ENCODE measurements around the gene MPPED2.

DNA sequence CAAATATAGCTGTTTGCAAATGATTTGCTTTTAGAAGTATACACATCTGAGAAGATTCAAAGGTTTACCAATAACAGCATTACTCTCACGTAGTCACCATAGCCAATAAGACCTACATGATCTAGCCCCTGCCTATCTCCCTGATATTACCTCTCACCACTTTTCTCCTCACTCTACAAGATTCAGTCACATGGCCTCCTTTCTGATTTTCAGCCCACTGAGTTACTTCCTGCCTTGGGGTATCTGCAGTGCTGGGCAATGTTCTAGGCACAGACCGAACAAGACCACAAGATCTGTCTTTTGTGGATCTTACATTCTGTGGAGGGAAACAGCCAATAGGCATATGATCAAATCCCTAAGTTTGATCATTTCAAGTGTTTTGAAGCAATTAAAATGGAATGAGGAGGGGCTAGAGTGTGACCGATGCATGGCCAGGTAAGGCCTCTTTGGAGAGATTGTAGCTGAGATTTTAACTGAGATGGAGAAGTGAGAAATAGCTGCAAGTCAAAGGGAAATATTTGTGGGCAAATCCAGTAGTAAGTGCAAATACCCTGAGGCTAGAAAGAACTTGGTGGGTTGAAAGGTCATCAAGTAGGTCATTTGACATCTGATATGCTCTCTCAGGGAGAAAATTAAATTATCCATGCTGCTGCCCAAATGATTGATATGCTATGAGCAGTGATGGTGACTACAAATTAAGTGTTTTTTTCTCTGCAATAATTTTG, 220.2 kb downstream of the MPPED2 start:
- TF ChIP-seq POLR2AphosphoS5 (IDR thresholded peaks at IDR 0.05), result no peak
- TF ChIP-seq, protein P1, sequence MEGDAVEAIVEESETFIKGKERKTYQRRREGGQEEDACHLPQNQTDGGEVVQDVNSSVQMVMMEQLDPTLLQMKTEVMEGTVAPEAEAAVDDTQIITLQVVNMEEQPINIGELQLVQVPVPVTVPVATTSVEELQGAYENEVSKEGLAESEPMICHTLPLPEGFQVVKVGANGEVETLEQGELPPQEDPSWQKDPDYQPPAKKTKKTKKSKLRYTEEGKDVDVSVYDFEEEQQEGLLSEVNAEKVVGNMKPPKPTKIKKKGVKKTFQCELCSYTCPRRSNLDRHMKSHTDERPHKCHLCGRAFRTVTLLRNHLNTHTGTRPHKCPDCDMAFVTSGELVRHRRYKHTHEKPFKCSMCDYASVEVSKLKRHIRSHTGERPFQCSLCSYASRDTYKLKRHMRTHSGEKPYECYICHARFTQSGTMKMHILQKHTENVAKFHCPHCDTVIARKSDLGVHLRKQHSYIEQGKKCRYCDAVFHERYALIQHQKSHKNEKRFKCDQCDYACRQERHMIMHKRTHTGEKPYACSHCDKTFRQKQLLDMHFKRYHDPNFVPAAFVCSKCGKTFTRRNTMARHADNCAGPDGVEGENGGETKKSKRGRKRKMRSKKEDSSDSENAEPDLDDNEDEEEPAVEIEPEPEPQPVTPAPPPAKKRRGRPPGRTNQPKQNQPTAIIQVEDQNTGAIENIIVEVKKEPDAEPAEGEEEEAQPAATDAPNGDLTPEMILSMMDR (IDR thresholded peaks at IDR 0.05), result no peak
